Astrocyte of the spinal cord (primary cell): ENCODE results near the gene SNCA.
A peak's percentile ranks its signal among the peaks of the same experiment; 100 is the strongest.

Experiments used
- DNase-seq: peaks from one replicate; pipeline ENCODE4 v3.0.0; 2011; ENCODE audit warnings: low read depth, low spot score
- H3K4me3 ChIP-seq: 2 replicates; pipeline ENCODE4 v1.5.1; 2011; ENCODE audit warnings: low read depth, mild to moderate bottlenecking, low read length, moderate library complexity
- in situ Hi-C: cut with HindIII; loops from 2 replicates; pipeline ENCODE4 v1.10.0; 2017; ENCODE audit warnings: low sequenced_read_pairs
- TF ChIP-seq, protein P1 (sequence below): IDR thresholded peaks from 2 replicates; pipeline ENCODE4 v1.5.1; 2012; ENCODE audit warnings: low read depth, mild to moderate bottlenecking, low read length, inconsistent platforms

Gene SNCA

DNA sequence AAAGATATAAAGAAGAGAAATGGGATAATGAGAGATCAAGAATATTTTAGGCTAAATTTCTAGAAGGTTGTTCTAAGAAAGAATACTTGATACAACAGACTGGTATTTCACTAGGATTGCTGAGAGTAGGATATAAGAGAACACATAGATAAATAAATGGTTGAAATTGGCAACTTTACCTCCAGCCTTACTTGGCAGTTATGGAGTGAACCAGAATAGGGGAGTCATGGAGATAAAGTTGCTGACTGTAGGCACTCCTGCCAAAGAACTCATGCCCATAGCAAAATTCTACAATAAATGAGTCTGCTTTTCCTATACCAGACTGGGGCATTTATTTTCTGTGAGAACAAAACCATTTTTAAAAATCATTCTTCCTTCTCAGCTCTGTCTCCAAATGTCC, 31.3 kb upstream of the SNCA start:
- DNase-seq, result no peak

DNA sequence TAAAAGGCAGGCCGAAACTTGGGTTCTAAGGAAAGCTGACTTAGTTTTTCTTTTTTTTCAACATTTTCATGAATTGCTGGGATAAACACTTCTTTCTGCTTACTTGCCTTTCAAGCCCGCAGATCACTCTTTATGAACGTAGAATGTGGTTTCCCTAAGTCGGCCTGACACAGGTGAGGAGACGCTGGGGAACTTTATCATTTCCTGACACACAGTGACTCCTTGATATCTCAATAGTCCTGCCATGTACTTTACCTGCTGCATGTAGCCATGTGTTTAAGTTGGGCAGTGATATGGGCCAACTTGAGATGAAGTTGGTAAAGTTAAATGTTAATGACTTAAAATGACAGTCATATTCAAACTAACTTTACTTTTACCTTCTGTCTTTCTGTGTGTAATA, 26.6 kb upstream of the SNCA start:
- H3K4me3 ChIP-seq, result no peak overlapping the region
- in situ Hi-C loops, result no loop called here
- TF ChIP-seq, protein P1, sequence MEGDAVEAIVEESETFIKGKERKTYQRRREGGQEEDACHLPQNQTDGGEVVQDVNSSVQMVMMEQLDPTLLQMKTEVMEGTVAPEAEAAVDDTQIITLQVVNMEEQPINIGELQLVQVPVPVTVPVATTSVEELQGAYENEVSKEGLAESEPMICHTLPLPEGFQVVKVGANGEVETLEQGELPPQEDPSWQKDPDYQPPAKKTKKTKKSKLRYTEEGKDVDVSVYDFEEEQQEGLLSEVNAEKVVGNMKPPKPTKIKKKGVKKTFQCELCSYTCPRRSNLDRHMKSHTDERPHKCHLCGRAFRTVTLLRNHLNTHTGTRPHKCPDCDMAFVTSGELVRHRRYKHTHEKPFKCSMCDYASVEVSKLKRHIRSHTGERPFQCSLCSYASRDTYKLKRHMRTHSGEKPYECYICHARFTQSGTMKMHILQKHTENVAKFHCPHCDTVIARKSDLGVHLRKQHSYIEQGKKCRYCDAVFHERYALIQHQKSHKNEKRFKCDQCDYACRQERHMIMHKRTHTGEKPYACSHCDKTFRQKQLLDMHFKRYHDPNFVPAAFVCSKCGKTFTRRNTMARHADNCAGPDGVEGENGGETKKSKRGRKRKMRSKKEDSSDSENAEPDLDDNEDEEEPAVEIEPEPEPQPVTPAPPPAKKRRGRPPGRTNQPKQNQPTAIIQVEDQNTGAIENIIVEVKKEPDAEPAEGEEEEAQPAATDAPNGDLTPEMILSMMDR, result no peak
- no peak for DNase-seq

More for the DNA sequence above, 31.3 kb upstream of the SNCA start:
- TF ChIP-seq, protein P1, result no peak
- H3K4me3 ChIP-seq, result no peak overlapping the region
- in situ Hi-C loops, result no loop called here

DNA sequence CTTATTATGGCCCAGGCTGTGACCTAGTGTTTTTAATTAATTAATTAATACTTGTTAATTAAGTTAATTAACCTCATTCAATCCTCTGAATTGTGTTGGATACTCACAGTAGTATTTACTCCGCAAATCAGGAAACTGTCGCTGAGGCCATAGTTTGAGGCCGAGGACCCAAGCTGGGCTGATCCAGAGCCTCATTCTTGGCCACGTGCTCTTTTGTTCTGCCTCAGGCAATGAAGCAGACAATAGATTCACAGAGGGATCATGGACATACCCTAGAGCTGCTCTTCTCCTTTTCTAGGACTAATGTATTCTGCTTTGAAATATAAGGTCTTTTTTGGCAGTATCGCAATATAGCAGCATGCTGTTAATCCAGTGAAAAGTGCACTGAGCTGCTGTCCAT, 24.0 kb upstream of the SNCA start:
- in situ Hi-C loops, result no loop called here
- H3K4me3 ChIP-seq, result no peak overlapping the region
- DNase-seq, result no peak
- TF ChIP-seq, protein P1, result no peak

DNA sequence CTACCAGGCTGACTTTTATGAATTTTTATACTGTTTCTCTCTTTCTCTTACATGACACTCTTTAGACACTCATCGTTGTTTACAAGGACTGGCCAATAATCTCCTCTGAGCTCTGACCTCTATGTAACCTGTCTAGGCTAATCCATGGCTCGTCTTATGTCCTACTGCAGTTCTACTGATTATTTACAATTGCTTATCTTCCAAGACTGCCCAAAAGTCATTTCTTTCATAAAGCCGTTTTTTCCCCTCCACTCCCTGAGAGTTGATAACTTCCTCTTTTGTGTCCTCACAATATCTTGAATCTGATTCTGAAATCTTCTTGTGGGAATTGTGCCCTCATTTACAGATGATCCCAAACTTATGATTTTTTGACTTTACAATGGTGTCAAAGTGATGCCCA, 18.3 kb upstream of the SNCA start:
- in situ Hi-C loops, result no loop called here
- DNase-seq, result no peak

DNA sequence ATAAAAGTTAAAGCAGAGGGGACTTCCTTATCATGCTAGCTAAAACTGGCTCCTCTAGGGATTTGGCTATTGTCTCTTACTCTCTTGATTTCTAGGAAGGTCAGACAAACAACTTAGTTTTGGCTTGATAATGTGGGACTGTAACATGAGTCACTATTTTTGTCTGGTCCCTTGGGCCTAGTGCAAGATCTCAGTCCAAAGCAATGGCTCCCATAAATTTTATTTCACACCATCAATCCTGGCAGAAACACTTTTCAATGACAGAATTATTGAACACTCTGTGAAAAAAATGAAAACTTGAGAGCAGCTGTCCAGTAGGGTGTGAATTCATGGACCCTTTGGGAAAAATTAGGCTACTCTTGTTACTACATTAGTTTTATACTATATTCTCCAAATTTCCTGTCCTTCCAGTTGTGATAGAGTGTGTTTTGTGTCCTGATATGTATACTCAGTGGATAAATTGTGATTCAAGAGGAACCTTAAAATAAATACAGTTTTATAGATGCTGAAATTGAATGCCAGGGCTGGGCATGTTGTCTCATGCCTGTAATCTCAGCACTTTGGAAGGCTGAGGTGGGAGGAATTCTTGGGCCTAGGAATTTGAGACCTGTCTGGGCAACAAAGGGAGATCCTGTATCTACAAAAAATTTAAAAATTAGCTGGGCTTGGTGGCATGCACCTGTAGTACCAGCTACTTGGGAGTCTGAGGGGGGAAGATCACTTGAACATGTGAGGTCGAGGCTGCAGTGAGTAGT, 10.8 kb upstream of the SNCA start:
- DNase-seq, result no peak
- TF ChIP-seq, protein P1, result no peak
- H3K4me3 ChIP-seq, result no peak overlapping the region
- in situ Hi-C loops, result no loop called here

More for the DNA sequence above, 18.3 kb upstream of the SNCA start:
- H3K4me3 ChIP-seq, result no peak overlapping the region
- TF ChIP-seq, protein P1, result no peak

DNA sequence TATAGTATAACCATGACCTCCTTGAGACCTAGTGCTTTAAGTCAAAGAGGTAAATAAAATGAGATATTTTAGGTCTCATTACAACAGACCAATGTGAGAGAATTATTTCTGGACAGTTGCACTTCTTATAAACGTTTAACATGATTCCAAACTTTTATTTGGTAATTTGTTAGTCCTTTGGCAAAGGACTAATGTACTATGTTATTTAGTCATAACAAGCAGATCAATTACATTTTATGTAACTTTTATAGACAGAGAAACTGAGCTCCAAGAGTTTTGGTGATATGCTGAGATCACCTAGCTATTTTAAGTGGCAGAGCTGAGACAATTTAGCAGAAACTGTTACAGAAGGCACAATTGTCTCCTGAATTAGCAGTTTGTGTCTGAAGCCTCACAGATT, 2.6 kb upstream of the SNCA start:
- no peak overlapping the region for H3K4me3 ChIP-seq
- in situ Hi-C loops, result no loop called here
- DNase-seq, result no peak
- TF ChIP-seq, protein P1, result no peak

DNA sequence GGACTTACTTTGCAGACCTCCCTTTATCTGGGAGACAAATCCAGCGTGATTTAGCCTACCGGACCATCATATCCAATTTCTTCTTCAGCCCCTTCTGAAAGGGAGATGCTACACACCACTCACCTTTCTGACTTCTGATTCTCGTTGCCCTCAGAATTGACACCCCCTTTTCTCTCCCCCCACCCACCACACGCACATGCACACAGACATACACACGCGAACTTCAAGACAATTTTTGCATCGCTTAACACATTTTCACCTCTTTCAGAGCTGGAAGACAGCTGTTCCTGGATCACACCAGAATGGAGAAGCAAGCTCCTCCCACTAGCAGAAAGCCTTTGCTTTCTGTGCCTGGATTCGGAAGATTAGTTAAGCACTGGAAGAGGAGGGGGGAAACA, 1.0 kb upstream of the SNCA start:
- peak overlapping the region; percentile 66 for H3K4me3 ChIP-seq
- TF ChIP-seq, protein P1, result no peak
- DNase-seq, result peak; percentile 24
- in situ Hi-C loops, result no loop called here
